DMS 273 treated with DMSO at 0.1 percent for 48 hours (cell line): ENCODE data around the gene GMDS.

Experiments used
- DNase-seq: peaks from one replicate; lab custom pipeline; 2025; lab: John Stamatoyannopoulos, UW

The GMDS gene

GRCh38 chr6:2245103-2245876 is at the start of gene GMDS:
Gene GMDS, minus strand, starts transcription at chr6:2245605.
- DNase-seq, result peak; percentile 59

GRCh38 chr6:2285510-2285909 is 40.1 kb upstream of the GMDS start:
- DNase-seq, result no peak

GRCh38 chr6:2275892-2276242 is 30.5 kb upstream of the GMDS start:
- DNase-seq, result no peak

DNA sequence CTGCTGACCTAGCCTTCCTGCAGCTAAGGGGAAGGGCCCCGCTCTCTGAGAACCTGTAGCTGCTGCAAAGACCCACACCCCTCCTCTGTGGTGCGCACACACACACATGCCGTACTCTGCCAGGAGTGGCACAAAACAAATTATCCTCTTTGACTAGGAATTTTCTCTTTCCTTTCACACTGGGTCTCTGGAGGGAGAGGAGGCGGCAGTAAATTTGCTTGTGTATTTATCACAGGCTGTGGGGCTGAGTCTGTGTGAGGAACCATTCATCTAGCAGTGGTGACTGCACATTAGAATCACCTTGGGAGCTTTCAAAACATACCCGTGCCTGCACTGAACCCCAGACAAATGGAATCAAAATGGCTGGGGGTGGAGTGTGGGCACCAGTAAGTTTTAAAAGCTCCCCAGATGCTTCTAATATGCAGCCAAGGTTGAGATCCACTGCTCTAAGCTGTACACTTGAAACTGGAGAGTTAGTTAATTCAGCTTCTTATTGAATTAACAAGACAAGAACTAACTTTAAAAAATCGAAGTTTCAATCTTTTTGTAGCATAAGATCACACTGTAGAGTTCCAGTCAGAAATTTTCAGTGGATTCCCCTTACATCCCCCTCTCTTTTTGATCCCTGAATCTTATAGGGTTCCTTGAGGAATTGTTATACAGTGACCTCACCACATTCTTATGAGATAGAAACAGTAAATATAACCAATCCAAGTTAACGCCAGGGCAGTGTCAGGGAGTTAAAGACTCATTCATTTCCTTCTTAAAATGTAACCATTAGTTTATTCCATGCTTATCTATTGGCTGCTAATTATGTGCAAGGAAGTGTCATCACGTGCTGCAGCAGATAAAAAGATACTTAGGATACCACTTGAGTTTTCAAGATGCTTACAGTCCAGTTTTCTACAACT is 29.8 kb upstream of the GMDS start:
- DNase-seq, result no peak

DNA sequence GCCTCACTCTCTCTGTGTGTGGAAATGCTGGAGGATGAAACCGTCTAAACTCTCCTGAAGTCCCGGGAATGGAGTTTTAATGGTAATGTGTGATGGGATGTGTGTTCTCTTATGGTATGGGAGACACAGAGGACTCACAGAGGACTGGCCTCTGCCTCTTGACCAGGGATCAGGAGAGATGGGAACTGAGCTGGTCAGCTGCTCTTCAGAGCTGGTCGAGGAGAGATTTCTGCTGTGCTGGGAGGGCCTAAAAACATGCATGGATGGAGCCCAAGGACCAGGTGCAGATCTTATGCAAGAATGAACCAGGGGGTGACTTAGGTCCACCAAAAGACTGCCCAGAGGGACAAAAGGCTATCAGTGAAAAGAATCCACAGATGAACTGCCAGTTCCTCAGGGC is 27.3 kb upstream of the GMDS start:
- DNase-seq, result no peak

DNA sequence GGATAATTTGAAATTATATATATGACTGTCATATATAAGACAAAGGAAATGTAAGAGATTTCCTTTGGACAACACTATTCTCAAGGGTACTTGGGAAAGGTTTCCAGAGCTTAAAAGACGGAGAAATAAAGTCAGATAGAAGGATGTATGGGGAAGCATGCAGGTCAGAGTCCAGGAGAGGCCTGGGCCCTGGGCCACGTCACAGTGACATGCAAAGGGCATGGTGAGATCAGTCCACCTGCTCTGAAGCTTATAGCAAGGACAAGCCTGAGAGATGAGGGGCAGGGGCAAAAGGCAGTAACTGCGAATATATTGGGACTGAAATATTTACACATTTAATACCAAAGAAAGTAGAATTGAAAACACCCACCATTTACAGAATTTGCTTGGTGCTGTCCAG is 24.6 kb upstream of the GMDS start:
- no peak for DNase-seq

DNA sequence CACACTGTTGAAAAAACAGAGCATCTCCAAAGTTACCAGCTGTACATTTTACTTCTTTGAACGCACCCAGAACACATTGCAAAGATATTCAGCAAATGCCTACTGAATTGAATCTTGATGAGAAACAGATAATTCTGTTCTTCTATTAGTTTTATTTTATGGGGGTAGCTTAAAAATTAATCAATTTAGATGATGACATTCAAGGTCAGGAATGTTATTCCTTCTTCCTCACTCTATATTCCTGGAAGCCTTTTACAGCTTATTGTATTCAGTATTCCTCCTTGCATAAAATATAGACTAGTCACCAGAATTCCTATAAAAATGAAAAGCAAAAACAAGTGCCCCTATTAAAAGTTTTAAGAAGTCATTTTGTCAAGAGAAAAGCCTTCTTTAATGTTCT is 21.4 kb upstream of the GMDS start:
- DNase-seq, result no peak

DNA sequence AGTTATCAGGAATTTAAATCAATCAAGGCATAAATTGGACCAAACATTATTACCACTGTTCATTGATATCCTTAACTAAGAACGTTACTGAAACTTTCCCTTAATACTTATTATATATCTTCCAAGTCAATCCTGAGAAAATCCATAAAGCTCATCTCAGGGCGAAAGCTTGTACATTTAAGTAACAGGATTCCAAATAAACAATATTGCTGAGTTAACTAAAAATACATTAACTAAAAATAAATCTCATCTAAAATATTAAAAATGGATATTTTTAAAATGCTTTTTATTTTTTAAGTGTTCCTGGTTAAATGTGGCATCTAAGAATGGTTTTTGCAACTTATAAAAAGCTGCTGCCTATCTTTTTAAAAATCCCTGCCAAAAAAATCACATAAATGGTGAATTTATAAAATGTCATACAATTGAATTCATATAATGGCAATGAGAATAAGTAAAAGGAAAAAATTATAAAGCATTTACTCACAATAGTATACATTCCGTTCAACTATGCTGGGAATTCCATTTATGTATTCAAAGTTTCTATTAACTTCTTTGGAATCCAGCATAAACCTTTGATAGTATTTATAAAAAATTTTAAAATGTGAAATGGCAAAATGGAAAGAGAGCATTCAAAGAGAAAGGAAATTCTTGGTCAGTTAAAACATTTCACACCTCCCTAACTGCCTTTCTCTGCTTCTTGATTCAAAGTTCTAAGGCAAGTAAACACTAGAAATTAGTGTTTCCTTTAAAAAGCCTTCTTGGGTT is 20.8 kb upstream of the GMDS start:
- no peak for DNase-seq

DNA sequence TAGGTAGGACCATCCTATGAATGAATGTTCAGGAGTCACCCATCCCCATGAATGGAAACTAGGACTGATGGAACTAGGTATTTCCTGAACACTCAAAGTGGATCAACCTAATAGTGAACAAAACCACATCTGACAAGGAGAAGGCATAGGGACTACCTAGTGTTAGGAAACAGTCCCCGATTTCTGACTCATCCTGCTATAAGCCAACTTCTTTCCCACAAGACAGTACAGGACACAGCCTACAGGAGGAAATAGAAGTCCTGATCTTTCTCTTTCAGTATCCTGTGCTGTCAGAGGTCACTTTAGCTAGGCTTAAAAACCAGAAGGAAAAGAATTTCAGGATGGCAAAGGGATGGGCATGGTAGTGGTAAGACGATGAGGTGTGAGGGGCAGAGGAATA is 19.5 kb upstream of the GMDS start:
- DNase-seq, result no peak

GRCh38 chr6:2263896-2264295 is 18.5 kb upstream of the GMDS start:
- DNase-seq, result no peak

GRCh38 chr6:2259574-2259973 is 14.2 kb upstream of the GMDS start:
- no peak for DNase-seq

- no peak for DNase-seq
Observed at GRCh38 chr6:2259002-2259494, 13.6 kb upstream of the GMDS start.

DNA sequence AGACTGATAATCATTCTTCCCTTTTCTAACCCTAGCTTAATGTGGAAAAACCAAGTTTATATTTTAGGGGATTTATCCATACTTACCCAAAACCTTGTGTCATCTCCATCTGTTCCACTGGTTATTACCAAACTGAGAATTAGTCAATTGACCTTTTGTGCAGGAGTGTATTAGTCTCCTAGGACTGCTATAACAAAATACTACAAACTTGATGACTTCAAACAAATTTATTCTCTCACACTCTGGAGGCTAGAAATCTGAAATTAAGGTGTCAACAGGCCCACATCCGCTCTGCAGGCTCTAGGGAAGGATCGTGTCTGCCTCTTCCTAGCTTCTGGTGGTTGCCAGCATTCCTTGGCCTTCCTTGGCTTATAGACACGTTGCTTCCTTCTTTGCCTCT is 12.7 kb upstream of the GMDS start:
- no peak for DNase-seq

GRCh38 chr6:2257363-2257762 is 12.0 kb upstream of the GMDS start:
- no peak for DNase-seq

- no peak for DNase-seq
Observed at GRCh38 chr6:2254747-2255146, 9.3 kb upstream of the GMDS start.

DNA sequence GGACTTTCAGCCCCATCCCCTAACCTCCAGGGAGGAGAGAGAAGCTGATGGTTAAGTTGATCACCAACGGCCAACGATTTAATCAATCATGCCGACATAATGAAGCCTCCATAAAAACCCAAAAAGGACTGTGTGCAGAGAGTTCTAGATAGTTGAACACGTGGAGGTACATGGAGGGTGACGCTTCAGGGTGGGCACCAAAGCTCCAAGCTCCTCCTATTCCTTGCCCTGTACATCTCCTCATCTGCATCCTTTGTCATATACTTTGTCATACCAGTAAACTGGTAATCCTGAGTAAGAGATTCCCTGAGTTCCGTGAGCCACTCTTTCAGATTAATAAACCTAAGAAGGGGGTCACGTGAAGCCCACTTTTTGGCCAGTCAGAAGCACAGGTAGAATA is 3.7 kb upstream of the GMDS start:
- no peak for DNase-seq

DNA sequence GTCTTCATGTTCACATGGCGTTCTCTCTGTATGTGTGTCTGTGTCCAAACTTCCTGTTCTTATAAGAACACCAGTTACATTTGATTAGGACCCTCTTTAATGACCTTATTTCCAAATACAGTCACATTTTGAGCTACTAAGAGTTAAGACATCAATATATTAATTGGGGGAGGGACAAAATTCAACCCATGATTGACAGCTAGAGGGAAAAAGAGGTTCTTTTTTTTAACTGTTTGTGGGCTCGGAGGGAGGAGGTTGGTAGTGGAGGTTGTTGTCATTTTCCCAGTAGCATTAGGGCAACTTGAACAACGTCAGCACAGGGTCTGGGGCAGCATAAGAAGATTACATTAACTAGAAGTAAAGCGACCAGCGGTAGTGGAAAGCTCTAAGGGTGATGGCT is 2.3 kb upstream of the GMDS start:
- DNase-seq, result no peak

DNA sequence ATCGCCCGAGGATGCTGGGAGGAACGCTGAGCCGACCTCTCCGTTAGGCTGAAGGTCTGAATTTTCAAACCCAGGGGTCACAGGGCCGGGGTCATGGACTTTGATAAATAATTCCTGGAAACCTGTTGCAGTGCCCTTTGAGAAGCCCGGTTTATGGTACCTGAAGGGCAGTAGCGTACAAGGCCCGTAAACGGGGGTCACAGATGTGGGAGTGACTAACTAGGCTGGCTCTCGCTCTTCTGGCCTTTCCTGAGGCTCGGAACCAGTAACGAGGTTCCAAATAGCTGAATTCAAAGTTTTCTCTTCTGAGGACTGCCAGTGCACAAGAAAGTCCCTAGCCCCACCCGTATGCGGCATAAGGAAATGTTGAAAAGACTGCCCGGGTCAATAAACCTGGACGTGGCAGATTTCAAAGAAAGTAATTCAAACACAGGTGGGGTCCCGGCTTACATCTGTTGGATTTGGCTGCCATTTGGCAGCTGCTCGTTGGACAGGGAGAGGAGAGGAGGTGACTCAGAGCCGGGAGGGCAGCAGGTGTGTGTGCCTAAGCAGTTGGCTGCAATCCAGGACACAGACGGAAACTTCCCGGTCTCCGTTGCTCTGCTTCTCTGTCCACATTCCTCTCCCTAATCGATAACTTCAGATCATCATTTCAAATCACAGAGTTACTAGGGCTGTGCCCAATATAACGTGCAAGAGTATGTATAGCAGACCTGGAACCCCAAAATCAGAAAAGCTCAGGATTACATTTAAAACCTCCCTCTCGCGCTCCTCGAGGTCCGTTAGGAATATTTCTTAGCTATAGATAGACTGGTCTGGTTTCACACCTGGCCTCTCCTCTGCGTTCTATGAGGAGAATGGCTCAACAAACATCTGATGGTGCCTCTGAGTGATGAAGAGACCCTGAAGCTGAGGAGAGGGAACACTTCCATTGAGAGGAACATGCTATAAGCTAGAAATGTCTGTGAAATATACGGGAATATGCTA is 765 bp upstream of the GMDS start:
- DNase-seq, result peak; percentile 72

- DNase-seq, result no peak
Observed at GRCh38 chr6:2244261-2245102, 923 bp downstream of the GMDS start.

GRCh38 chr6:2242311-2242710 is 3.1 kb downstream of the GMDS start:
- DNase-seq, result no peak
